D721Med (cell line): ENCODE data around the gene INO80B.
"Not testable (repeated sequence)": the region's sequence is repeated elsewhere in the genome, so short reads cannot be mapped to it uniquely, and the experiment has no call there.

Experiments used
- DNase-seq: peaks from one replicate; pipeline ENCODE4 v3.0.0; 2011; ENCODE audit warnings: low spot score; ENCODE audit not compliant: insufficient read length
- FAIRE-seq: peaks from 2 replicates; lab custom pipeline; 2011; peaks lifted over from hg19 to GRCh38; lab: Jason Lieb, UNC
- TF ChIP-seq, protein P1 (sequence below): IDR thresholded peaks from 2 replicates; pipeline ENCODE4 v1.5.1; 2012; ENCODE audit warnings: mild to moderate bottlenecking, control low read depth; ENCODE audit not compliant: insufficient read depth; ENCODE audit errors: missing control alignments

INO80B gene

DNA sequence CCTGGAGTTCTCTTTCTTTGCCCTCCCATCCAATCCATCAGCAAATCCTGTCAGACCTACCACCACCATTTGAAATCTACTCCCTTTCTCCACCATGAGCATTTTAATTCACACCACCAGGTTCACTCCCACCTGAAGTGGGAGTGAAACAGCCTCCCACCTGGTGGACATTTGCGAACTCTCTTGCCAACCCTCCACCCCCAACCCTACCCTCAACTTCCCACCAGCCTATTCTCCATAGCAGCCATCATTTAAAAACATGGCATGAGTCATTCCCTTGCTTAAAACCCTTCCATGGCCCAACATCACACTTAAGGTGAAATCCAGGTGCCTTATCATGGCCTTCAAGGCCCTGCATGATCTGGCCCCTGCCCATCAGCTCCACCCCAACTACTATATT, 16.6 kb upstream of the INO80B start:
- FAIRE-seq (no peak), DNase-seq (no peak)
- TF ChIP-seq, protein P1, sequence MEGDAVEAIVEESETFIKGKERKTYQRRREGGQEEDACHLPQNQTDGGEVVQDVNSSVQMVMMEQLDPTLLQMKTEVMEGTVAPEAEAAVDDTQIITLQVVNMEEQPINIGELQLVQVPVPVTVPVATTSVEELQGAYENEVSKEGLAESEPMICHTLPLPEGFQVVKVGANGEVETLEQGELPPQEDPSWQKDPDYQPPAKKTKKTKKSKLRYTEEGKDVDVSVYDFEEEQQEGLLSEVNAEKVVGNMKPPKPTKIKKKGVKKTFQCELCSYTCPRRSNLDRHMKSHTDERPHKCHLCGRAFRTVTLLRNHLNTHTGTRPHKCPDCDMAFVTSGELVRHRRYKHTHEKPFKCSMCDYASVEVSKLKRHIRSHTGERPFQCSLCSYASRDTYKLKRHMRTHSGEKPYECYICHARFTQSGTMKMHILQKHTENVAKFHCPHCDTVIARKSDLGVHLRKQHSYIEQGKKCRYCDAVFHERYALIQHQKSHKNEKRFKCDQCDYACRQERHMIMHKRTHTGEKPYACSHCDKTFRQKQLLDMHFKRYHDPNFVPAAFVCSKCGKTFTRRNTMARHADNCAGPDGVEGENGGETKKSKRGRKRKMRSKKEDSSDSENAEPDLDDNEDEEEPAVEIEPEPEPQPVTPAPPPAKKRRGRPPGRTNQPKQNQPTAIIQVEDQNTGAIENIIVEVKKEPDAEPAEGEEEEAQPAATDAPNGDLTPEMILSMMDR: no peak

DNA sequence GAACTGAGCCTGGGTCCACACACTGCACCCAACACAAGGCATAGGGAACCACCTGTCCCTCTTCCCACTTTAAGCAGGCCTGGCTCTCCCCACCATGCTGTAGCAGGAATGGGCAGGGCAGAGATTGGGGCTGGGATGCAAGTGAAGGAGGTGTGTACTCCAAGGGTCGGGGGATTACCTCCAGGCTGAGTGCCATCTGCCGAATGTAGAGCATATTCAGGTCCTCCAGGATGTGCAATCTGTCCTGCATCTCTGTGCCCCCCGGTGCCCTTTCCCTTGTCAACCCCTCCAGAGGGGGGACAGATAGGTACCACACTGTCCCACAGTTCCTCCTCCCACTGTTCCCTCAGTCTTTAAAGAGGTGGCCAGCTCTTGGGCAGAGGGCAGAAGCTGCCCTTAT, 15.5 kb upstream of the INO80B start:
- DNase-seq: peak; percentile 61
- FAIRE-seq: no peak
- TF ChIP-seq, protein P1: no peak

DNA sequence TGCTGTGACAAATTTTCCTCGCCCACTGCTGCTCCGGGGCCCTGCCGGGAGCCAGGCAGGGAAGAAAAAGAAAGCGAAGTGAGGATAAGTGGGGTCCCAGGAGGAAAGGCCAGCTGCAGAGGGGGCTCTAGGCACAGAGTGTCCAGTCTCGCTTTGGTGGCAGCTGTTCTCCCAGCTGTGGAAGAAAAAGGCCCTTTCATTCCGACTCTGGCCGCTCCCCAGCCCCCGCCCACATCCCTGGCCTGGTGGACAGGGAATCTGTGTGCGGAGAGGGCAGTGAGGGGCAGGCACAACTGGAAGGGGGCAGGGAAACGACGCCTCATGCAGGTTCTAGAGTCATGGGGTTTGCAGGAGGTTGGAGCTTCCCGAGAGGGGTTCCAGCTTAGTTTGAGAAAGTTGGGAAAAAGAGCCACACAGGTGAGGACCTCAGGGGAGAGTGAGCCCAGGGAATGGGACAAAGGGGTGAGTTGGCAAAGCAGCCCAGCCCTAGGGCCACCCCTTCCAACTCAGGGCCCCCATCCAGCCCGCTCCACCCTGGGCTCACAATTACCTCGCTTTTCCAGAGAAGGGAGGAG, 15.0 kb upstream of the INO80B start:
- FAIRE-seq (no peak), DNase-seq (no peak)
- TF ChIP-seq, protein P1: no peak

GRCh38 chr2:74440378-74441169, 14.3 kb upstream of the INO80B start:
- FAIRE-seq (no peak), DNase-seq (peak; percentile 100)
- TF ChIP-seq, protein P1: peak; percentile 12

GRCh38 chr2:74441170-74441689, 13.7 kb upstream of the INO80B start:
- no peak for DNase-seq
- FAIRE-seq: no peak
- TF ChIP-seq, protein P1: no peak

DNA sequence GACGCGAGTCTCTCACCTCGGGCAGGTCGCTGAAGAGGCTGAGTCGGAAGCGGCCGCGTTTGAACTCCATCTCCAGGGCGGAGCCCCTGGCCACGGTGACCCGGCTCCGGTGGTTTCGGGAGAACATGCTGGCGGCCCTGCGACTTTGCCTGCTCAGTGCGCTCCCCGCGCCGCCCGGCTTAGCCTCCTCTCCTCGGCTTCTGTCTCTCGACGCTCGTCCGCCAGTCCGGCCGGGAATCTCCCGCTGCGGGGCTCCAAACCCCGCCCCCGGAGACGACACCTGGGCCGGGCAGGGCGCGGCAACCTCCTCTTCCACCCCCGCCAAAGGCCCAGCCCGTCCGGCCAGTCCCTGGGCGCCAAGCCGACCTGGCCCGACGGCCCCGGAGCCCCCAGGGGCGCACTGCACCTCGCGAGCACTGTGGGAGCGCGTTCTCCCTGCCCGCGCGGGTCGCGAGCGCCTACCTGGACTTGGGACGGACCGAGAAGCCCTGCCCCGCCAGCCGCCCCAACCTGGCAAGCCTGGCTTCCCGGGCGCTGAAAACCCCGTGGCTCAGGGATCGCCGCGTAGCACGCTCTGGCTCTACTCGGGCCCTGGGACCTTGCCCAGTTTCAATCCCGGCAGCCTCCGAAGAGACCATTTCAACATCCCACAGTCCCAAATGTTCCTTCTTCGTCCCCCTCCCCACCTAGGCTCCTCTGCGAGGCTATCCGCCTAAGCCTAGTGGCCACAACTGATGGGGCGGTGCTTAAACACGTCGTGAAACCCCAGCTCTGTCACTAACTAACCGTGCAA, 13.0 kb upstream of the INO80B start, which contains the start of gene RTKN:
TSS of gene RTKN (minus strand) at position 248 of the 793 bp plus-strand sequence. CDS start at position 127, 121 bp downstream.
- TF ChIP-seq, protein P1: no peak
- FAIRE-seq: no peak
- no peak for DNase-seq

DNA sequence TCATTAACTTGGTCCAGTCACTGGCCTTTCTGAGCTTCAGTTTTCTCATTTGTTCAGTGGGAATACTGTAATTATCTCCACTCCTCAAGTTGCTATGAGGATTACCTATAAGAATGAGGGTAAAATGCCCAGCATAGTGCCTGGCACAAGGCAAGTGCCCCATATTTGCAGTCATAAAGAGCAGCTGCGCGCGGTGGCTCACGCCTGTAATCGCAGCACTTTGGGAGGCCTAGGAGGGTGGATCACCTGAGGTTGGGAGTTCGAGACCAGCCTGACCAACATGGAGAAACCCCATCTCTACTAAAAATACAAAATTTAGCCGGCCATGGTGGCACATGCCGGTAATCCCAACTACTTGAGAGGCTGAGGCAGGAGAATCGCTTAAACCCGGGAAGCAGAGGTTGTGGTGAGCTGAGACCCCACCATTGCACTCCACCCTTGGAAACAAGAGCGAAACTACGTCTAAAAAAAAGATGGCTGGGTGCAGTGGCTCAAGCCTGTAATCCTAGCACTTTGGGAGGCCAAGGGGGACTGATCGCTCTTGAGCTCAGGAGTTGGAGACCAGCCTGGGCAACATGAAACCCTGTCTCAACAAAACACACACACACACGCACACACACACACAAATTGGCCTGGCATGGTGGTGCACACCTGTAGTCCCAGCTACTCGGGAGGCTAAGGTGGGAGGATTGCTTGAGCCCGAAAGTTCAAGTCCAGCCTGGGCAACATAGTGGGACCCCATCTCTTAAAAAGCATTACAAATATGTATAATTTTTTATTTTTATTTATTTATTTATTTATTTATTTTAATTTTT, 12.2 kb upstream of the INO80B start:
- not testable (repeated sequence) for FAIRE-seq, DNase-seq
